NCI-H1092 treated with DMSO at 0.1 percent for 48 hours (cell line): ENCODE data around the gene ZFP64.
"Not testable (repeated sequence)": the region's sequence is repeated elsewhere in the genome, so short reads cannot be mapped to it uniquely, and the experiment has no call there.

Experiments
- DNase-seq: peaks from one replicate; lab custom pipeline; 2025; lab: John Stamatoyannopoulos, UW

Gene ZFP64

GRCh38 chr20:52154575-52154974 lies 37.0 kb downstream of the ZFP64 start:
- no peak for DNase-seq

- DNase-seq = no peak
Measured at GRCh38 chr20:52153896-52154295, 37.7 kb downstream of the ZFP64 start.

GRCh38 chr20:52152921-52153320 lies 38.7 kb downstream of the ZFP64 start:
- DNase-seq = no peak

- no peak for DNase-seq
Measured at GRCh38 chr20:52152416-52152815, 39.2 kb downstream of the ZFP64 start.

GRCh38 chr20:52150440-52151258 lies 40.9 kb downstream of the ZFP64 start:
- DNase-seq = peak; percentile 38

- no peak for DNase-seq
Measured at GRCh38 chr20:52145587-52145986, 46.0 kb downstream of the ZFP64 start.

DNA sequence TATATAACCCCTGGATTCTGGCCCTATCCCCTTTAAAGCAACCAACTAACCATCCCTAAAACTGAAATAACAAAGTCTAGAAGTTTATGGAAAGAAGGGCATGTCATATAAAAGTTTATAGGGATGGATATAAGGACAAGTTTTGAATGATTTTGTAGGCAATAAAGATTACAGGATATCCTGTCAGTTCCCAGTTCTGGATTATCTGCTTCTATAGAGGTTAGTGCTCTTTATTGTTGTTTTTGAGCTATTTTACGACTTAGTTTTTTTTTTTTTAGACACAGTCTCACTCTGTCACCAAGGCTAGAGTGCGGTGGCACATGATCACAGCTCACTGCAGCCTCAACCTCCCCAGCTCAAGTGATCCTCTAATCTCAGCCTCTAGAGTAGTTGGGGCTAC lies 48.3 kb downstream of the ZFP64 start:
- no peak for DNase-seq

DNA sequence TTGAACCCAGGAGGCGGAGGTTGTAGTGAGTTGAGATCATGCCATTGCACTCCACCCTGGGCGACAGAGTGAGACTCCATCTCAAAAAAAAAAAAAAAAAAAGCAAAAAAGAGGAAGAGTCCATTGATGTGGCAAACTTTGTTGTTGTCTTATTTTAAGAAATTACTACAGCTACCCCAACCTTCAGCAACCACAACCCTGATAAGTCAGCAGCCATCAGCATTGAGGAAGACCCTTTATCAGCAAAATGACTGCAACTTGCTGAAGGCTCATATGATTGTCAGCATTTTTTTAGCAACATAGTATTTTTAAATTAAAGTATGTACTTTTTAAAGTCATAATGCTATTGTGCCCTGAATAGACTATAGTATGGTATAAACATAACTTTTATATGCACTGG lies 48.8 kb downstream of the ZFP64 start:
- no peak for DNase-seq

- DNase-seq = no peak
Measured at GRCh38 chr20:52139986-52140385, 51.6 kb downstream of the ZFP64 start.

DNA sequence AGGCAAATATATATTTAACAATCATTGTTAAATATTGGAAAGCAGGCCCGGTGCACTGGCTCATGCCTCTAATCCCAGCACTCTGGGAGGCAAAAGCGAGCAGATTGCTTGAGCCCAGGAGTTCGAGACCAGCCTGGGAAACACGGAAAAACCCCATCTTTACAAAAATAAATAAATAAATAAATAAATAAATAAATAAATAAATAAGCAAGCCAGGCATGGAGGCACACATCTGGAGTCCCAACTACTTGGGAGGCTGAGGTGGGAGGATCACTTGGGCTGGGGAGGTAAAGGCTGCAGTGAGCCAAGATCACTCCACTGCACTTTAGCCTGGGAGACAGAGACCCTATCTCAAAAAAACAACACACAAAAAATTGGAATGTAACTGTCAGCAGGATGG lies 53.7 kb downstream of the ZFP64 start:
- DNase-seq = no peak

- DNase-seq = not testable (repeated sequence)
Measured at GRCh38 chr20:52133714-52134113, 57.9 kb downstream of the ZFP64 start.

GRCh38 chr20:52132337-52132736 lies 59.2 kb downstream of the ZFP64 start:
- no peak for DNase-seq

DNA sequence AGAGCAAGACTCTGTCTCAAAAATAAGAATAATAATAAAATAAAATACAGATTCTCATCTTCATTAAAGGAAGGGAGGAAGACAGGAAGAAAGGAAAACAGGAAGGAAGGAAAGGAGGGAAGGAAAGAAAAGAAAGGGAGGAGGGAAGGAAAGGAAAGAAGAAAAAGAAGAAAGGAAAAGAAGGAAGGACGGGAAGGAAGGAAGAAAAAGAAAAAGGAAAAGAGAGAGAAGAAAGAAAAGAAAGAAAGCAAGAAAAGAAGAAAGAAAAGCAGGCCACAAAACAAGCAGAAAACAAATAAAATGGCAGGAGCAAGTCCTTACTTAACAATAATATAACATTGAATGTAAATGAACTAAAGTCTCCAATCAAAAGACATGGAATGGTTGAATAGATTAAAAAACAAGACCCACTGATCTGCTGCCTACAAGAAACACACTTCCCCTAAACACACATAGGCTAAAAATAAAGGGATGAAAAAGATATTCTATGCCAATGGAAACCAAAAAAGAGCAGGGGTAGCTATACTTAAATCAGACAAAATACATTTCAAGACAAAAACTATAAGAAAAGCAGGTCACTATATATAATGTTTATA lies 60.4 kb downstream of the ZFP64 start:
- no peak for DNase-seq

GRCh38 chr20:52130406-52130805 lies 61.2 kb downstream of the ZFP64 start:
- DNase-seq = no peak

DNA sequence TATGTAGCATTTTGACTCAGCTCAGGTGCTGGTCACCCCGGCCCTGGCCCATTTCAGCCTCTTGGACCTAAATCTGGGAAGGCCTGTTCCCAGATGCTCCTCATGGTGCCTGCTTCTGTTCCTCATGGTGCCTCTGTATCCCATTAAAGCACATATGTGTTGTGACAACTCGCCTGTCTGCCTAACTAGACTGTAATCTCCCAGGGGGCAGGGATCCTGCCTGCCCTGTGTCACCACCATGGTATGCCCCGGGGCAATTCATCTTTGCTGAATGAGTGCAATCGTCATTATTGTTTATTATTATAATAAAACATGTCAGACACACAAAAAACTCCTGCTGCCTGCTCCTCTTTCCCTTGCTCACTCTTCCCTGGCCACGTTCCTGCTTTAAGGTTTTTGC lies 62.0 kb downstream of the ZFP64 start:
- no peak for DNase-seq

- no peak for DNase-seq
Measured at GRCh38 chr20:52127309-52127708, 64.3 kb downstream of the ZFP64 start.

DNA sequence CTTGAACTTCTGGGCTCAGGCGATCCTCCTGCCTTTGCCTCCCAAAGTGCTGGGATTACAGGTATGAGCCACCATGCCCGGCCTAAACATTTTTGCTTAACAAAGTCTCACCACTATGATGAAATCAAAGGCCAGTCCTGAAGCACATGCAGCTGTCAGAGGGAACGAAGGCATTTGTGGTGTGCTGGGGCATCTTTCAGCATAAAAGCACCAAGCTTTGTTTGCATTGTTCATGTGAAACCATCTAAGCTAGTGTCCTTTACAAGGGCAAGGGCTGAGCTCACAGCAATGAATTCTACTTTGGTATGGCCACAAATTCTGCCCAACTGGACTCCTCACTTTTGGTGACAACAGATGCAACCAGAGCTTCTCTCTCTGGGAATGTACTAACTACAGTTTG lies 66.8 kb downstream of the ZFP64 start:
- no peak for DNase-seq

DNA sequence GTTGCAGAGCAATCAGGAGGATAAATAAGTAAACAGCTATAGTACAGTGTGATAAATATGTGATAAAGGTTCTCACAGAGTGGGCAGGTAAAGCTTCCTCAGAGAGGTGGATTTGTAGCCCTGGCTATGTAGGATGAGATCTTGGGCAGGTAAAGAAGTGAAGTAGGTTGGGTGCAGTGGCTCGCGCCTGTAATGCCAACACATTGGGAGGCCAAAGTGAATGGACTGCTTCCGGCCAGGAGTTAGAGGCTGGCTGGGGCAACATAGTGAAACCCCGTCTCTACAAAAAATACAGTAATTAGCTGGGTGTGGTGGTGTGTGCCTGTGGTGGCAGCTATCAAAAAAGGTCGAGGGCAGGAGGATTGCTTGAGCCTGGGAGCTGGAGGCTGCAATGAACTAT lies 72.9 kb downstream of the ZFP64 start:
- no peak for DNase-seq

DNA sequence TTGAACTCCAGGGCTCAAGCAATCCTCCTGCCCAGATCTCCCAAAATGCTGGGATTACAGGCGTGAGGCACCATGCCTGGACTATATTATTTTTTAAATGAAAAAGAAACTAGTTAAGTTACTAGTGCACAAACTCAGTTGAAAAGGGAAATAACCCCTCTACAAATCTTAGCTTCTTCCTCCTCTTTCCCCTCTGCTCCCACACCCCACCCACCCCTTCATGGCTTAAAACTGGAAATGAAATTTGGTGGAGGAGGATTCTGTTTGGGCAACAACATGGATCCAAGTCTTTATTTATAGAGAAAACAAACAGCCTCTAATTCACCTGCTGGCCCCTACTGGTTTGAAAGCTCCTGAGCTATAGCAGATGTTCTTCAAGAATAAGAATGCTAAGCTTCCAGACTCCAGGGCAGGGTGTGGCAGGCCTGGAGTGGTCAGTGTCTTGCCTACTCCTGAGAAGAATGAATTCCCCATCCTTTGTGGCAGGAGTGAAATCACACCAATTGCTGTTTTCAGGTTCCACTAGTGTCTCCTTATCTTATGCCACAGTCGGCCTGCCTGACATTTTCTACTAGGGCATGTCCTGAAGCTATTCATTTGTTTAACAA lies 73.5 kb downstream of the ZFP64 start:
- DNase-seq = no peak

DNA sequence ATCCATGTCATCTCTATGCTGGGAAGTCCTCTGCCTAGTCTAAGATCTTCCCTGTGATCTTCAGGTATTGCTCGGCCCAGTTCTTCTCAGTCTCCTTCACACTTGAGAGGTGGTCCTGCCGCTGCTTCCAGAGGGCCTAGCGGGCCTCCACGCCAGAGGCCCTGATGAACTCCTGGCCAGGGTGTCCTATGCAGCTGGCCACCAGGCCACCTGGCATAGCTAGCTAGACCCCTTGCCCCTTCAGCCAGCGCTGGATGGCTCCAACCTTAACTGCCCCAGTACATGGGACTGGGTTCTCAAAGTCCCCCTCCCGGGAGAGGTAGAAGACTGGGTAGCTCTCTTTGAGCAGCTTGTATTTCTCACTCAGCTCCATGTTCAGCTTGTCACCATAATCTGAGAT lies 81.1 kb downstream of the ZFP64 start:
- DNase-seq = no peak

DNA sequence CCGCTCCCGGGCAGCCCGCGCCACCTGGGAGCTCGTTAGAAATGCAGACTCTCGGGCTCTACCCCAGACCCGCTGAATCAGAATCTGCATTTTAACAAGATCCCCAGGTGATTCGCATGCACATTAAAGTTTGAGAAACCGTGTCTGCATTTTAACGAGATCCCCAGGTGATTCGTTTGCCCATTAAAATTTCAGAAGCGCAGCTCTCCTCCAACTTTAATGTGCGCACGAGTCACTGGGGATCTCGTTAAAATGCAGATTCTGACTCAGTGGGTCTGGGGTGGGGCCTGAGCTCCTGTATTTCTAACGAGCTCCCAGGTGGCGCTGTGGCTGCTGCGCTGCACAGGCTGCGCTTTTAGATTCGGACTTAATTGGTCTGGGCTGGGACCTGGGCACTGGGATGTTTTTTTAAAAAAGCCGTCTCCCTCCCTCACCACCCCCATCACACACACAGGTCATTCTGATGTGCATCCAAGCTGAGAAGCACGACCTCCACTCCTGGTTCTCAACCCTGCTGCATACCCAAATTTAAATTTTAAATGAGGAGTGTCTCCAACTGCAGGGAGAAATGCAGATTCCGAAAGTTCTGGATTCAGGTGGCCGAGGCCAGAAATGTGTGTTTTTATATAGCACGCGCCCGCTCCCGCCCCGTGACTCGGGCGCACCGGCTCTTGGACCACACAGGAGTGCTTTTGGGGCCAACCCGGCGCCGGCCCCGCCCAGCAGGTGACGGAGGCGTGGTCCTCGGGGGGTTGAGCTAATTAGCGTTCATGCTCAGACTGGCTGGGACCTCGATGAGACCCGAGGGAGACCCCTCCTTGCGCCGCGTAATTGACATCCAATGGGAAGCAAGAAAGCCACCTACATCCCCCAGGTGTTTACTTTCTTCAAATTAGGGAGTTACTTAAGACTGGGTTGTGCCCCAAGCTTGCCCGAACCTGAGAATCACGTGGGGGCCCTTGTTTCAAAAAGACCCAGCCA lies 85.8 kb downstream of the ZFP64 start:
- DNase-seq = no peak
